ENCODE data around the gene UBA3. TPM values are rescaled to one million over a fixed set of nuclear protein-coding genes. Genes with fewer than 3 reads are reported as not detected.

Gene UBA3
- total and polyA plus RNA-seq, 10 of the 15 experiments (the other 5 are each of a cell fraction or from before 2014, with no cell fraction given): 72.9 to 131 (median 102) TPM

GRCh38 chr3:69031635-69032034 is 48.5 kb downstream of the UBA3 start:
- CTCF ChIA-PET: interaction anchor here (1.1 kb wide), 1 partner anchor 90 kb away, joined by 3 read pairs; no protein-coding TSS in a partner anchor
- SMC1A ChIA-PET (ENCODE audit: uncharacterized antibody, unreplicated experiment): interaction anchor here (0.8 to 2.3 kb wide), 4 partner anchors 13 to 90 kb away, joined by 3 to 12 read pairs (median 4); no protein-coding TSS in a partner anchor
- Histone ChIP-seq H3K27ac (ENCODE audit: control insufficient read depth, insufficient read depth) (no peak overlapping the region), H3K4me2 (ENCODE audit: control insufficient read depth, insufficient read depth) (no peak overlapping the region), H3K27me3 (replicated peaks in 1 of 2; ENCODE audit: control insufficient read depth in 2 of 2, insufficient read depth in 2 of 2, low read length in 1 of 2) (no peaks in the 10 kb centered on the region), H2AFZ (ENCODE audit: control insufficient read depth, low read depth, low read length) (no peak overlapping the region), H3K9ac (ENCODE audit: control insufficient read depth, insufficient read depth, low read length) (no peak overlapping the region), H3K36me3 (ENCODE audit: control insufficient read depth in 2 of 2, insufficient read depth in 2 of 2, low read length in 1 of 2) (peaks cover 0 to 42% of the 10 kb centered on the region in 2 experiments), H3K79me2 (ENCODE audit: control insufficient read depth, insufficient read depth, low read length) (no peaks in the 10 kb centered on the region), H3K4me3 (no peak overlapping the region), H3K9me3 (replicated peaks; ENCODE audit: control insufficient read depth, insufficient read depth, low read length) (no peaks in the 10 kb centered on the region), H4K20me1 (ENCODE audit: control insufficient read depth, insufficient read depth) (no peaks in the 10 kb centered on the region), H3K4me1 (ENCODE audit: control insufficient read depth, insufficient read depth, low read length) (no peaks in the 10 kb centered on the region)
- no peak for ATAC-seq
- WGBS (ENCODE audit: insufficient coverage, insufficient replicate concordance, low lambda C conversion rate, missing lambda C conversion rate): 38% methylated on average over 1 of the region's 1 CpG
- POLR2A ChIA-PET: interaction anchor here (1.3 kb wide), 1 partner anchor 54 kb away, joined by 4 read pairs; no protein-coding TSS in a partner anchor
- intact Hi-C loops (cut with micrococcal nuclease; ENCODE audit: unreplicated experiment): no loop called here
- in situ Hi-C loops (cut with MboI): no loop called here
- RAD21 ChIA-PET (ENCODE audit: unreplicated experiment): no interaction called here
- BruUV-seq (replicated peaks): no TSS peak
- DNase-seq (ENCODE audit: low read depth, low spot score): no peak
- no peak for TF ChIP-seq BRCA1 (IDR thresholded peaks at IDR 0.05; ENCODE audit: low read depth, low read length)
- TF ChIP-seq TBL1XR1 (IDR thresholded peaks at IDR 0.05; ENCODE audit: low read depth, low read length): no peak
- TF ChIP-seq, protein P1, sequence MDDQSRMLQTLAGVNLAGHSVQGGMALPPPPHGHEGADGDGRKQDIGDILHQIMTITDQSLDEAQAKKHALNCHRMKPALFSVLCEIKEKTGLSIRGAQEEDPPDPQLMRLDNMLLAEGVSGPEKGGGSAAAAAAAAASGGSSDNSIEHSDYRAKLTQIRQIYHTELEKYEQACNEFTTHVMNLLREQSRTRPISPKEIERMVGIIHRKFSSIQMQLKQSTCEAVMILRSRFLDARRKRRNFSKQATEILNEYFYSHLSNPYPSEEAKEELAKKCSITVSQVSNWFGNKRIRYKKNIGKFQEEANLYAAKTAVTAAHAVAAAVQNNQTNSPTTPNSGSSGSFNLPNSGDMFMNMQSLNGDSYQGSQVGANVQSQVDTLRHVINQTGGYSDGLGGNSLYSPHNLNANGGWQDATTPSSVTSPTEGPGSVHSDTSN (IDR thresholded peaks at IDR 0.05; ENCODE audit: insufficient replicate concordance, low read depth, low read length): no peak
- TF ChIP-seq SMC3 (IDR thresholded peaks at IDR 0.05; ENCODE audit: borderline replicate concordance, low read length): no peak
- no peak for TF ChIP-seq RAD21 (IDR thresholded peaks at IDR 0.05; ENCODE audit: insufficient read depth, low read depth, low read length)
- TF ChIP-seq TCF12 (IDR thresholded peaks at IDR 0.05; ENCODE audit: low read depth, low read length): no peak
- TF ChIP-seq CEBPB (IDR thresholded peaks at IDR 0.05; ENCODE audit: borderline replicate concordance in 1 of 2, low read depth in 2 of 2, low read length in 2 of 2): no peak
- TF ChIP-seq, protein P2, sequence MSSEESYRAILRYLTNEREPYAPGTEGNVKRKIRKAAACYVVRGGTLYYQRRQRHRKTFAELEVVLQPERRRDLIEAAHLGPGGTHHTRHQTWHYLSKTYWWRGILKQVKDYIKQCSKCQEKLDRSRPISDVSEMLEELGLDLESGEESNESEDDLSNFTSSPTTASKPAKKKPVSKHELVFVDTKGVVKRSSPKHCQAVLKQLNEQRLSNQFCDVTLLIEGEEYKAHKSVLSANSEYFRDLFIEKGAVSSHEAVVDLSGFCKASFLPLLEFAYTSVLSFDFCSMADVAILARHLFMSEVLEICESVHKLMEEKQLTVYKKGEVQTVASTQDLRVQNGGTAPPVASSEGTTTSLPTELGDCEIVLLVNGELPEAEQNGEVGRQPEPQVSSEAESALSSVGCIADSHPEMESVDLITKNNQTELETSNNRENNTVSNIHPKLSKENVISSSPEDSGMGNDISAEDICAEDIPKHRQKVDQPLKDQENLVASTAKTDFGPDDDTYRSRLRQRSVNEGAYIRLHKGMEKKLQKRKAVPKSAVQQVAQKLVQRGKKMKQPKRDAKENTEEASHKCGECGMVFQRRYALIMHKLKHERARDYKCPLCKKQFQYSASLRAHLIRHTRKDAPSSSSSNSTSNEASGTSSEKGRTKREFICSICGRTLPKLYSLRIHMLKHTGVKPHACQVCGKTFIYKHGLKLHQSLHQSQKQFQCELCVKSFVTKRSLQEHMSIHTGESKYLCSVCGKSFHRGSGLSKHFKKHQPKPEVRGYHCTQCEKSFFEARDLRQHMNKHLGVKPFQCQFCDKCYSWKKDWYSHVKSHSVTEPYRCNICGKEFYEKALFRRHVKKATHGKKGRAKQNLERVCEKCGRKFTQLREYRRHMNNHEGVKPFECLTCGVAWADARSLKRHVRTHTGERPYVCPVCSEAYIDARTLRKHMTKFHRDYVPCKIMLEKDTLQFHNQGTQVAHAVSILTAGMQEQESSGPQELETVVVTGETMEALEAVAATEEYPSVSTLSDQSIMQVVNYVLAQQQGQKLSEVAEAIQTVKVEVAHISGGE (CRISPR knock-in tag; IDR thresholded peaks at IDR 0.05): no peak
- TF ChIP-seq SP1 (IDR thresholded peaks at IDR 0.05; ENCODE audit: low read depth, low read length): no peak
- TF ChIP-seq SIX5 (IDR thresholded peaks at IDR 0.05; ENCODE audit: low read depth, low read length, severe bottlenecking): no peak
- no peak for TF ChIP-seq HDAC2 (IDR thresholded peaks at IDR 0.05)
- TF ChIP-seq, protein P3, sequence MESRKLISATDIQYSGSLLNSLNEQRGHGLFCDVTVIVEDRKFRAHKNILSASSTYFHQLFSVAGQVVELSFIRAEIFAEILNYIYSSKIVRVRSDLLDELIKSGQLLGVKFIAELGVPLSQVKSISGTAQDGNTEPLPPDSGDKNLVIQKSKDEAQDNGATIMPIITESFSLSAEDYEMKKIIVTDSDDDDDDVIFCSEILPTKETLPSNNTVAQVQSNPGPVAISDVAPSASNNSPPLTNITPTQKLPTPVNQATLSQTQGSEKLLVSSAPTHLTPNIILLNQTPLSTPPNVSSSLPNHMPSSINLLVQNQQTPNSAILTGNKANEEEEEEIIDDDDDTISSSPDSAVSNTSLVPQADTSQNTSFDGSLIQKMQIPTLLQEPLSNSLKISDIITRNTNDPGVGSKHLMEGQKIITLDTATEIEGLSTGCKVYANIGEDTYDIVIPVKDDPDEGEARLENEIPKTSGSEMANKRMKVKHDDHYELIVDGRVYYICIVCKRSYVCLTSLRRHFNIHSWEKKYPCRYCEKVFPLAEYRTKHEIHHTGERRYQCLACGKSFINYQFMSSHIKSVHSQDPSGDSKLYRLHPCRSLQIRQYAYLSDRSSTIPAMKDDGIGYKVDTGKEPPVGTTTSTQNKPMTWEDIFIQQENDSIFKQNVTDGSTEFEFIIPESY (IDR thresholded peaks at IDR 0.05): no peak
- TF ChIP-seq POU2F2 (IDR thresholded peaks at IDR 0.05; ENCODE audit: borderline replicate concordance, low read depth, low read length): no peak
- TF ChIP-seq ZBED1 (IDR thresholded peaks at IDR 0.05; ENCODE audit: borderline replicate concordance): no peak
- no peak for TF ChIP-seq CBX5 (IDR thresholded peaks at IDR 0.05; ENCODE audit: low read depth)
- no peak for FAIRE-seq
